ENCODE data around the gene GMCL2. TPM values are rescaled to one million over a fixed set of nuclear protein-coding genes. Genes with fewer than 3 reads are reported as not detected.

GMCL2 gene
- total and polyA plus RNA-seq, 9 of the 15 experiments (the other 6 are each of a cell fraction or from before 2014, with no cell fraction given), result 0.04 TPM; not detected in 8

DNA sequence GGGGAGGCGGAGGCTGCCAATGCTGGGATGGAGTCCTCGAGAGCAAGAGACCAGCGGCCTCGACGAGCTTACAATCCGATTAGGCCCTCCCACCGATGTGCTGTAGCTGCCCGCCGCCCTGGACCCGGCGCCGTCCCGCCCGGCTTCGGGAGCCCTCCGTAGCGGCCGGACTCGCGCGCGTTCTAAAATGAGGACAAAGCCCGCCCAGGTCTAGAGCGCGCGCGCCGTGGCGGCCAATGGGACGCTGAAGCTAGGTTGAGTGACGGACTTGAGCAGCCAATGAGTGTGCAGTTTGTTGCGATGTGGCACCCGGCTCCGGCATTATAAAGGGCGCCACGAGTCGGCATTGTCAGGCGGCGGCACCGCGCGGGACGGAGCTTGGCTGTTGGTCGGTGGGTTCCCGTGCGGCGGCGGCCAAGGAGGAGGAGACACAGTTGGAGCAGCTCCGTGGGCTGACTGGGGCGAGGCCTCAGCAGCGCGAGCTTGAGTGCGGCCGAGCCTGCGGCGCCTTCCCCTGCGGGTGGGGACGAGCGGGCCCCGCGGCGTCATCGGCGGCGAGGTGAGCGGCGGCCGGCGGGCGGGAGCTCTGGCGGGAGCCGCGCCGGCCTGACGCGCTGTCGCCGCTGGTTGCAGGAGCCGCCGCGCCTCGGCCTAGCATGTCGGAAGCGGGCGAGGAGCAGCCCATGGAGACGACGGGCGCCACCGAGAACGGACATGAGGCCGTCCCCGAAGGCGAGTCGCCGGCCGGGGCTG lies 17.2 kb upstream of the GMCL2 start, which contains the start of gene HNRNPAB (continued):
- TF ChIP-seq, protein P1, sequence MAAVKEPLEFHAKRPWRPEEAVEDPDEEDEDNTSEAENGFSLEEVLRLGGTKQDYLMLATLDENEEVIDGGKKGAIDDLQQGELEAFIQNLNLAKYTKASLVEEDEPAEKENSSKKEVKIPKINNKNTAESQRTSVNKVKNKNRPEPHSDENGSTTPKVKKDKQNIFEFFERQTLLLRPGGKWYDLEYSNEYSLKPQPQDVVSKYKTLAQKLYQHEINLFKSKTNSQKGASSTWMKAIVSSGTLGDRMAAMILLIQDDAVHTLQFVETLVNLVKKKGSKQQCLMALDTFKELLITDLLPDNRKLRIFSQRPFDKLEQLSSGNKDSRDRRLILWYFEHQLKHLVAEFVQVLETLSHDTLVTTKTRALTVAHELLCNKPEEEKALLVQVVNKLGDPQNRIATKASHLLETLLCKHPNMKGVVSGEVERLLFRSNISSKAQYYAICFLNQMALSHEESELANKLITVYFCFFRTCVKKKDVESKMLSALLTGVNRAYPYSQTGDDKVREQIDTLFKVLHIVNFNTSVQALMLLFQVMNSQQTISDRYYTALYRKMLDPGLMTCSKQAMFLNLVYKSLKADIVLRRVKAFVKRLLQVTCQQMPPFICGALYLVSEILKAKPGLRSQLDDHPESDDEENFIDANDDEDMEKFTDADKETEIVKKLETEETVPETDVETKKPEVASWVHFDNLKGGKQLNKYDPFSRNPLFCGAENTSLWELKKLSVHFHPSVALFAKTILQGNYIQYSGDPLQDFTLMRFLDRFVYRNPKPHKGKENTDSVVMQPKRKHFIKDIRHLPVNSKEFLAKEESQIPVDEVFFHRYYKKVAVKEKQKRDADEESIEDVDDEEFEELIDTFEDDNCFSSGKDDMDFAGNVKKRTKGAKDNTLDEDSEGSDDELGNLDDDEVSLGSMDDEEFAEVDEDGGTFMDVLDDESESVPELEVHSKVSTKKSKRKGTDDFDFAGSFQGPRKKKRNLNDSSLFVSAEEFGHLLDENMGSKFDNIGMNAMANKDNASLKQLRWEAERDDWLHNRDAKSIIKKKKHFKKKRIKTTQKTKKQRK (IDR thresholded peaks at IDR 0.05; ENCODE audit: borderline replicate concordance, low read depth, low read length), result no peak
- no peak for TF ChIP-seq CBFB (CRISPR knock-in tag; IDR thresholded peaks at IDR 0.05)
- TF ChIP-seq ARID2 (IDR thresholded peaks at IDR 0.05), result no peak
- no peak for TF ChIP-seq ZNF143 (CRISPR knock-in tag; IDR thresholded peaks at IDR 0.05)
- TF ChIP-seq ZNF23 (CRISPR knock-in tag; IDR thresholded peaks at IDR 0.05), result 0 out of 2 replicates have a peak, but pooled peaks have one; percentile 31
- TF ChIP-seq ZNF408 (CRISPR knock-in tag; IDR thresholded peaks at IDR 0.05; ENCODE audit: low read depth), result no peak
- no peak; the same call in 1 of the 2 replicates for TF ChIP-seq GABPA (tag; conservative IDR thresholded peaks at IDR 0.05; ENCODE audit: low read depth)
- TF ChIP-seq, protein P2, sequence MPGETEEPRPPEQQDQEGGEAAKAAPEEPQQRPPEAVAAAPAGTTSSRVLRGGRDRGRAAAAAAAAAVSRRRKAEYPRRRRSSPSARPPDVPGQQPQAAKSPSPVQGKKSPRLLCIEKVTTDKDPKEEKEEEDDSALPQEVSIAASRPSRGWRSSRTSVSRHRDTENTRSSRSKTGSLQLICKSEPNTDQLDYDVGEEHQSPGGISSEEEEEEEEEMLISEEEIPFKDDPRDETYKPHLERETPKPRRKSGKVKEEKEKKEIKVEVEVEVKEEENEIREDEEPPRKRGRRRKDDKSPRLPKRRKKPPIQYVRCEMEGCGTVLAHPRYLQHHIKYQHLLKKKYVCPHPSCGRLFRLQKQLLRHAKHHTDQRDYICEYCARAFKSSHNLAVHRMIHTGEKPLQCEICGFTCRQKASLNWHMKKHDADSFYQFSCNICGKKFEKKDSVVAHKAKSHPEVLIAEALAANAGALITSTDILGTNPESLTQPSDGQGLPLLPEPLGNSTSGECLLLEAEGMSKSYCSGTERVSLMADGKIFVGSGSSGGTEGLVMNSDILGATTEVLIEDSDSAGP (CRISPR knock-in tag; IDR thresholded peaks at IDR 0.05), result no peak
- no peak for TF ChIP-seq WHSC1 (IDR thresholded peaks at IDR 0.05; ENCODE audit: low read length)
- TF ChIP-seq, protein P3, sequence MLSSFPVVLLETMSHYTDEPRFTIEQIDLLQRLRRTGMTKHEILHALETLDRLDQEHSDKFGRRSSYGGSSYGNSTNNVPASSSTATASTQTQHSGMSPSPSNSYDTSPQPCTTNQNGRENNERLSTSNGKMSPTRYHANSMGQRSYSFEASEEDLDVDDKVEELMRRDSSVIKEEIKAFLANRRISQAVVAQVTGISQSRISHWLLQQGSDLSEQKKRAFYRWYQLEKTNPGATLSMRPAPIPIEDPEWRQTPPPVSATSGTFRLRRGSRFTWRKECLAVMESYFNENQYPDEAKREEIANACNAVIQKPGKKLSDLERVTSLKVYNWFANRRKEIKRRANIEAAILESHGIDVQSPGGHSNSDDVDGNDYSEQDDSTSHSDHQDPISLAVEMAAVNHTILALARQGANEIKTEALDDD (IDR thresholded peaks at IDR 0.05), result no peak
- TF ChIP-seq, protein P4, sequence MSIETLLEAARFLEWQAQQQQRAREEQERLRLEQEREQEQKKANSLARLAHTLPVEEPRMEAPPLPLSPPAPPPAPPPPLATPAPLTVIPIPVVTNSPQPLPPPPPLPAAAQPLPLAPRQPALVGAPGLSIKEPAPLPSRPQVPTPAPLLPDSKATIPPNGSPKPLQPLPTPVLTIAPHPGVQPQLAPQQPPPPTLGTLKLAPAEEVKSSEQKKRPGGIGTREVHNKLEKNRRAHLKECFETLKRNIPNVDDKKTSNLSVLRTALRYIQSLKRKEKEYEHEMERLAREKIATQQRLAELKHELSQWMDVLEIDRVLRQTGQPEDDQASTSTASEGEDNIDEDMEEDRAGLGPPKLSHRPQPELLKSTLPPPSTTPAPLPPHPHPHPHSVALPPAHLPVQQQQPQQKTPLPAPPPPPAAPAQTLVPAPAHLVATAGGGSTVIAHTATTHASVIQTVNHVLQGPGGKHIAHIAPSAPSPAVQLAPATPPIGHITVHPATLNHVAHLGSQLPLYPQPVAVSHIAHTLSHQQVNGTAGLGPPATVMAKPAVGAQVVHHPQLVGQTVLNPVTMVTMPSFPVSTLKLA (conservative IDR thresholded peaks at IDR 0.05), result peak; percentile 88 to 97
- no peak for TF ChIP-seq NFE2L1 (tag; IDR thresholded peaks at IDR 0.05; ENCODE audit: borderline replicate concordance, low read depth)
- no peak for TF ChIP-seq RCOR1 (IDR thresholded peaks at IDR 0.05; ENCODE audit: borderline replicate concordance in 1 of 2, low read depth in 2 of 2, low read length in 2 of 2)
- TF ChIP-seq ZNF444 (CRISPR knock-in tag; IDR thresholded peaks at IDR 0.05), result no peak
- TF ChIP-seq ZBED1 (IDR thresholded peaks at IDR 0.05), result peak; percentile 86; the same call in 1 of the 2 replicates
- peak; percentile 30; the same call in 1 of the 2 replicates for TF ChIP-seq ZNF668 (CRISPR knock-in tag; IDR thresholded peaks at IDR 0.05)
- TF ChIP-seq, protein P5, sequence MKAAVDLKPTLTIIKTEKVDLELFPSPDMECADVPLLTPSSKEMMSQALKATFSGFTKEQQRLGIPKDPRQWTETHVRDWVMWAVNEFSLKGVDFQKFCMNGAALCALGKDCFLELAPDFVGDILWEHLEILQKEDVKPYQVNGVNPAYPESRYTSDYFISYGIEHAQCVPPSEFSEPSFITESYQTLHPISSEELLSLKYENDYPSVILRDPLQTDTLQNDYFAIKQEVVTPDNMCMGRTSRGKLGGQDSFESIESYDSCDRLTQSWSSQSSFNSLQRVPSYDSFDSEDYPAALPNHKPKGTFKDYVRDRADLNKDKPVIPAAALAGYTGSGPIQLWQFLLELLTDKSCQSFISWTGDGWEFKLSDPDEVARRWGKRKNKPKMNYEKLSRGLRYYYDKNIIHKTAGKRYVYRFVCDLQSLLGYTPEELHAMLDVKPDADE (conservative IDR thresholded peaks at IDR 0.05; ENCODE audit: control insufficient read depth, low read depth, low read length), result peak; percentile 90
- no peak for TF ChIP-seq CEBPG (CRISPR knock-in tag; IDR thresholded peaks at IDR 0.05)
- TF ChIP-seq CEBPG (tag; conservative IDR thresholded peaks at IDR 0.05 in 1 of 2, IDR thresholded peaks at IDR 0.05 in 1 of 2), result no peak

Measured in K562 (cell line).